GM19351 (cell line): ENCODE results near the gene RNH1.
"Not testable (repeated sequence)": the region's sequence is repeated elsewhere in the genome, so short reads cannot be mapped to it uniquely, and the experiment has no call there.

ENCODE experiments used
- ATAC-seq: cut with Tn5 transposase; IDR thresholded peaks from one replicate; pipeline ENCODE4 v1.9.1; 2021; ENCODE audit warnings: mild to moderate bottlenecking, moderate library complexity; ENCODE audit not compliant: unreplicated experiment

The RNH1 gene

GRCh38 chr11:520428-521176 lies 13.6 kb upstream of the RNH1 start:
- no peak for ATAC-seq

GRCh38 chr11:518463-519202 lies 11.6 kb upstream of the RNH1 start:
- peak; percentile 80 for ATAC-seq

GRCh38 chr11:516918-517685 lies 10.1 kb upstream of the RNH1 start:
- not testable (repeated sequence) for ATAC-seq

GRCh38 chr11:516400-516799 lies 9.4 kb upstream of the RNH1 start:
- no peak for ATAC-seq

GRCh38 chr11:515131-515530 lies 8.1 kb upstream of the RNH1 start:
- no peak for ATAC-seq

GRCh38 chr11:514606-515005 lies 7.6 kb upstream of the RNH1 start:
- ATAC-seq, result no peak

GRCh38 chr11:512761-513595 lies 5.9 kb upstream of the RNH1 start:
- ATAC-seq, result no peak

- ATAC-seq, result no peak
Observed at GRCh38 chr11:508956-509355, 1.9 kb upstream of the RNH1 start.

GRCh38 chr11:507727-508515 lies 879 bp upstream of the RNH1 start:
- ATAC-seq, result no peak

GRCh38 chr11:506238-506994 lies 626 bp downstream of the RNH1 start:
- ATAC-seq, result peak; percentile 67

GRCh38 chr11:504994-505344 lies 2.1 kb downstream of the RNH1 start:
- ATAC-seq, result no peak

- no peak for ATAC-seq
Observed at GRCh38 chr11:504053-504993, 2.7 kb downstream of the RNH1 start.

GRCh38 chr11:503179-503981 lies 3.7 kb downstream of the RNH1 start:
- peak; percentile 25 for ATAC-seq

- no peak for ATAC-seq
Observed at GRCh38 chr11:502288-503178, 4.5 kb downstream of the RNH1 start.

GRCh38 chr11:501683-502287 lies 5.3 kb downstream of the RNH1 start:
- no peak for ATAC-seq
